ENCODE data around the gene LRRC4C.

Gene LRRC4C

GRCh38 chr11:40162901-40163883 is 1296.3 kb downstream of the LRRC4C start:
- Histone ChIP-seq H3K4me3 (ENCODE audit: low read depth, low read length, poor library complexity, severe bottlenecking) (no peak overlapping the region), H3K9ac (ENCODE audit: low read length) (no peak overlapping the region), H3F3A (ENCODE audit: insufficient read depth, low read length) (no peaks in the 10 kb centered on the region), H3K36me3 (ENCODE audit: insufficient read depth, low read length) (no peaks in the 10 kb centered on the region), H3K9me3 (ENCODE audit: low read length) (no peaks in the 10 kb centered on the region), H3K4me1 (ENCODE audit: insufficient read depth, low read length, severe bottlenecking) (no peaks in the 10 kb centered on the region), H3K4me2 (ENCODE audit: low read length) (no peak overlapping the region), H3K9me2 (ENCODE audit: low read depth, low read length) (no peaks in the 10 kb centered on the region), H3K27ac (ENCODE audit: low read depth, low read length, poor library complexity, severe bottlenecking) (no peak overlapping the region), H3K79me2 (ENCODE audit: insufficient read depth, low read length) (no peaks in the 10 kb centered on the region), H2AFZ (ENCODE audit: low read length) (no peak overlapping the region), H4K20me1 (ENCODE audit: insufficient read depth, low read length) (no peaks in the 10 kb centered on the region), H3K27me3 (ENCODE audit: insufficient read depth, low read length) (no peaks in the 10 kb centered on the region)
- no peak for TF ChIP-seq EZH2 (IDR thresholded peaks at IDR 0.05; ENCODE audit: borderline replicate concordance, low read length)
- TF ChIP-seq, protein P1, sequence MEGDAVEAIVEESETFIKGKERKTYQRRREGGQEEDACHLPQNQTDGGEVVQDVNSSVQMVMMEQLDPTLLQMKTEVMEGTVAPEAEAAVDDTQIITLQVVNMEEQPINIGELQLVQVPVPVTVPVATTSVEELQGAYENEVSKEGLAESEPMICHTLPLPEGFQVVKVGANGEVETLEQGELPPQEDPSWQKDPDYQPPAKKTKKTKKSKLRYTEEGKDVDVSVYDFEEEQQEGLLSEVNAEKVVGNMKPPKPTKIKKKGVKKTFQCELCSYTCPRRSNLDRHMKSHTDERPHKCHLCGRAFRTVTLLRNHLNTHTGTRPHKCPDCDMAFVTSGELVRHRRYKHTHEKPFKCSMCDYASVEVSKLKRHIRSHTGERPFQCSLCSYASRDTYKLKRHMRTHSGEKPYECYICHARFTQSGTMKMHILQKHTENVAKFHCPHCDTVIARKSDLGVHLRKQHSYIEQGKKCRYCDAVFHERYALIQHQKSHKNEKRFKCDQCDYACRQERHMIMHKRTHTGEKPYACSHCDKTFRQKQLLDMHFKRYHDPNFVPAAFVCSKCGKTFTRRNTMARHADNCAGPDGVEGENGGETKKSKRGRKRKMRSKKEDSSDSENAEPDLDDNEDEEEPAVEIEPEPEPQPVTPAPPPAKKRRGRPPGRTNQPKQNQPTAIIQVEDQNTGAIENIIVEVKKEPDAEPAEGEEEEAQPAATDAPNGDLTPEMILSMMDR (IDR thresholded peaks at IDR 0.05; ENCODE audit: low read length): no peak

GRCh38 chr11:40161854-40162410 is 1297.5 kb downstream of the LRRC4C start:
- Histone ChIP-seq H3K4me3 (ENCODE audit: low read depth, low read length, poor library complexity, severe bottlenecking) (no peak overlapping the region), H3K27me3 (ENCODE audit: insufficient read depth, low read length) (no peaks in the 10 kb centered on the region), H2AFZ (ENCODE audit: low read length) (no peak overlapping the region), H3K9ac (ENCODE audit: low read length) (no peak overlapping the region), H3K27ac (ENCODE audit: low read depth, low read length, poor library complexity, severe bottlenecking) (no peak overlapping the region), H3K36me3 (ENCODE audit: insufficient read depth, low read length) (no peaks in the 10 kb centered on the region), H3K79me2 (ENCODE audit: insufficient read depth, low read length) (no peaks in the 10 kb centered on the region), H4K20me1 (ENCODE audit: insufficient read depth, low read length) (no peaks in the 10 kb centered on the region), H3K9me2 (ENCODE audit: low read depth, low read length) (no peaks in the 10 kb centered on the region), H3K4me1 (ENCODE audit: insufficient read depth, low read length, severe bottlenecking) (no peaks in the 10 kb centered on the region), H3F3A (ENCODE audit: insufficient read depth, low read length) (no peaks in the 10 kb centered on the region), H3K9me3 (ENCODE audit: low read length) (no peaks in the 10 kb centered on the region), H3K4me2 (ENCODE audit: low read length) (no peak overlapping the region)
- TF ChIP-seq, protein P1 (IDR thresholded peaks at IDR 0.05; ENCODE audit: low read length): no peak

DNA sequence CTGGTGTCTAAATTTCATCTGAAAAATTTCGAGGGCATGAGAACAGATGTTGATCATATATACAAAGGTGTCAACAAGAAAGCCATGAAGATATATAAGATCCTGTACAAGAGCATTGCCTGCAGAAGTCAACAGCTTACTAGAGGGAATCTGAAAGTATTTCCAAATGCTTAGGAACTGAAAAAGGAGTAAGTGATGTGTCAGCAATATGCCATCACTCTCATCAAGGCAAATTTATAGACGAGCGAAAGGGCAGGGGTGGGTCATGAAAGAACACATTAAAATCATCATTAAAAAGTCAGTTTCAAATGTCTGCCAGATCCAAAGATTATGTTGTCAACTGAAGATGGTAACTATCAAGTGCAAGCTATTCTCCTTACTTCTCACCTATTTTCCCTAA is 1299.0 kb downstream of the LRRC4C start:
- Histone ChIP-seq H3K27me3 (ENCODE audit: insufficient read depth, low read length) (no peaks in the 10 kb centered on the region), H2AFZ (ENCODE audit: low read length) (no peak overlapping the region), H3K4me1 (ENCODE audit: insufficient read depth, low read length, severe bottlenecking) (no peaks in the 10 kb centered on the region), H3K9me2 (ENCODE audit: low read depth, low read length) (no peaks in the 10 kb centered on the region), H4K20me1 (ENCODE audit: insufficient read depth, low read length) (no peaks in the 10 kb centered on the region), H3K27ac (ENCODE audit: low read depth, low read length, poor library complexity, severe bottlenecking) (no peak overlapping the region), H3K9me3 (ENCODE audit: low read length) (no peaks in the 10 kb centered on the region), H3K36me3 (ENCODE audit: insufficient read depth, low read length) (no peaks in the 10 kb centered on the region), H3K9ac (ENCODE audit: low read length) (no peak overlapping the region), H3K79me2 (ENCODE audit: insufficient read depth, low read length) (no peaks in the 10 kb centered on the region), H3K4me2 (ENCODE audit: low read length) (no peak overlapping the region), H3K4me3 (ENCODE audit: low read depth, low read length, poor library complexity, severe bottlenecking) (no peak overlapping the region), H3F3A (ENCODE audit: insufficient read depth, low read length) (no peaks in the 10 kb centered on the region)
- TF ChIP-seq EZH2 (IDR thresholded peaks at IDR 0.05; ENCODE audit: borderline replicate concordance, low read length): no peak
- TF ChIP-seq, protein P1 (IDR thresholded peaks at IDR 0.05; ENCODE audit: low read length): no peak

All from OCI-LY1 (cell line).